Erythroblast (primary cell): Measurements from ENCODE around the gene KCNE1.

Experiments
- GATA1 ChIP-seq: IDR thresholded peaks from 2 replicates; pipeline ENCODE4 v1.6.1; 2011; ENCODE audit warnings: low read depth, mild to moderate bottlenecking, control low read depth, low read length, moderate library complexity
- POLR2A ChIP-seq: IDR thresholded peaks from 2 replicates; pipeline ENCODE4 v1.6.1; 2011; ENCODE audit warnings: mild to moderate bottlenecking, low read length

DNA sequence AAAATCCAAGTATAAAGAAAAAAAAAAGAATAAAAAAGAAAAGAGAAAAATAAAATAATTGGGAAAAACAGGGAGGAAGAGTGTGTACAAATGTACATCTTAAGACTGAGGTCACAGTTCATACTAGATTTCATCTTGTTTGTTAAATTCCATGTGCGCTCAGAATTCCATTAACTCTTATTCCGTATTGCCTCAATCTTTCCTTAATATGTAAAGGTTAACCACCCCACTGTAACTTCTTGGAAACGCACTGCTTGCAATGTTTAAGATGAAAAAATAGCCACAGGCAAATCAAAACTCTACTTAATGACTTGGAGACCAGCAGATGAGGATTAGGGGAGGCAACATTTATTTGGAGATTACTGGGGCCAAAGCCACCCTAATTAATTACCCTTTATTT lies 23.9 kb upstream of the KCNE1 start:
- TF ChIP-seq POLR2A: no peak
- TF ChIP-seq GATA1: no peak
